GM21447 (cell line): ENCODE measurements around the gene SNAPC4.

Experiments used
- ATAC-seq: cut with Tn5 transposase; IDR thresholded peaks from one replicate; pipeline ENCODE4 v1.9.1; 2021; ENCODE audit not compliant: unreplicated experiment

SNAPC4 gene

DNA sequence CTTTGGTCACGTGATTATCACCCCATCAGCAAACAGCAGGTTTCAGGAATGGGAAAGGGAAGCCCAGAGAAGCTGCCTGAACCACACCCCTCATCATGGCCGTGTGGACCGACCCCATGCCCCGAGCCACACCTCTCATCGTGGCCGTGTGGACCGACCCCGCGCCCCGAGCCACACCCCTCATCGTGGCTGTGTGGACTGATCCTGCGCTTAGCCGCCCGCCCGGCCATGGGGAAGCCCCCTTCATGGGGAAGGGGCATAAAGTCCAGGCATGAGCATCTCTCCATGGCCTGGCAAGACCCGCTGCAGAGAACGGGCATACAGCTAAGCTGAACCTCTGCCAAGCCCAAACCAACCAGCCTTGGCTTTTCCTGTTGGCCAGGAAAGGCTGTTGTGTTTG, 6.4 kb downstream of the SNAPC4 start:
- ATAC-seq: no peak

DNA sequence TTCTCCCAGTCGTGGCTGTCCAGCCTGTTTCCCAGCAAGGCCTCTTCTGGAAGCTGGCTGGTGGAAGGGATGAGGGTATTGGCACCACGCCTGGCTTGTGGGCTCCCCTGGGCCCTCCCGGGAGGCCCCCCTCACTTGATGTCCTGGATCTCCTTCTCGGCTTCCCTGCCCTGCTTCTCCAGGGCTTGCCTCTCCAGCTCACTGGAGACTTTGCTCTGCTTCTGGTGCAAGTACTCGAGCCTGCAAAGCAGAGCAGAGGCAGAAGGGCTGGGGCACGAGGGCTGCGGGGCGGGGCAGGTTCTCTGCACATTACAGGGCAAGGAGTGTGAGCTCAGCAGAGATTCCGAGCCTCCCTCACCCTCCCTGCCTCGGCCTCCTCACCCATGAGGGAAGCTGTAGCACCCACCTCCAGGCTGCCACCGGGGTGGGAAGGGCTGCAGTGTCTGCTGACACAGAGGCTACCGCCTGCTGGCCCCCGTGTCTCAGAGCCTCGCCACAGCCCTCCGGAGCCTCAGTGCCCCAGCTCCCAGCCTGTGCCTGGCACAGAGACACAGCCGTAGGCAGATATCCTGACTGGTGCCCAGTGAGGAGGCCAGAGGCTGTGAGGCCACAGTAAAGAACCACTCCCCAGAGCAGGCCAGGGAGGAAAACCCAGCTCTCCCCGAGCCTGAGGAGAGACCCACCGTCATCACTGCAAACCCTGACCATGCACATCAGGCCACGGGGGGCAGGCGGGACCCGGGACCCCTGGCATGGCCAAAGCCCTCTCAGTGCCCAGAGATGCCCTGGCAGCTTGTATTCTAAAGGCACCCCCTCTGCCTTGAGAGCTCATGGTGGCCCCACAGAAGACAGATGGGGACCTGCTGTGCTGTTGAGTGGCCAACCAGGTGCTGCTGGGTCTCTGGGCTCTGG, 7.2 kb downstream of the SNAPC4 start:
- no peak for ATAC-seq

DNA sequence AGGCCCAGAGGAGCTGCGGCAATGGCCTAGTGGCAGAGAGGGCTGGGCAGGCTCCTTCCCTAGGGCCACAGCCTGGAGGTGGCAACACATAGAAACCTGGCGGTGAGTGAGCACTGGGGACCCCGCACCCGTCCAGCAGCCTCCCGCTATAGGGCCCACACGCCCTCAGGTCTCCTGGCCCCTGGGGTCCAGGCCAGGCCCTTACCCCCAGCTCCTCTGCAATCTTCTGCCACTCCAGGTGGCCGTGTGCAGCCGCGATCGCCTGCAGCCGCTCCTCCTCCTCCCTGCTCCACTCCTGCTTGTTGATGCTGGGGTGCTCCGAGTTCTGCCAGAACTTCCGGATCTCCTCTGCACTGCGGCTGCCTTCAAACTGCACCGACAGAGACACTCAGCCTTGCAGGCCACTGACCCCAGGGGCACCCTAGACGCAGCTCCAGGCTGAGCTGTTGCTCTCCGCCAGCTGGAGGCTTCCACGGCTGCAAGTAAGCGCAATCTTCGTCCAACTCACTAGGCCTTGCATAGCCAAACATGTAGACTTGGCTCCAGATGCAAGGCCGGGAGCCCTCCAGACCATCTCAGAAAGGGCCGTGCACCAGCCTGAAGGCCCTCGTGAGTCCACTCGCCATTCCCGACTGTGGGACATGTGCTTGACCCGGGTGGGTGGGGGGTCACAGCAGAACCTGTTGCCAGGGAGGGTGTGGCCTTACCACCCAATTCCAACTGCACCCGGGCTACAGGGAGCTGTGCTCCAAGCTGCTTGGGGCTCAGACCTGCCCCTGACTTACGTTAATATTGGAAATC, 8.0 kb downstream of the SNAPC4 start:
- ATAC-seq: no peak

DNA sequence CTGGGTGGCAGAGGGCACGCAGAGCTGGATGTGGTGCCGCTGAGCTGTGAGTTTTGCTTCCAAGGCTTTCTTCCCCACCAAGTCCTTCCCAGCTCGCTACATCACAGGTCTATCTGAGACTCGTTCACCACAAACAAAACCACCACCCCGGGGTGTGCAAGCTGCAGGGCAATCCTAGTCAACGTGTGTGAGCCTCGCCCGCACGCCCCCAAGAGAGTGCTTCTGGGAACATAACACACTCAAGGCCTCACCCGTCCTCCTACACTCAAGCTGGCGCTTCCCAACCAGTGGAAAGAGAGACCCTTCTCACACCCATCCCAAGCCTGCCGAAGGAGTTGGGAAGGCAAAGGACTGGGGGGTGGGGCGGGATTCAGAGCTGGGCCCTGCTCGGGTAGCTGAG, 10.6 kb downstream of the SNAPC4 start:
- ATAC-seq: no peak

DNA sequence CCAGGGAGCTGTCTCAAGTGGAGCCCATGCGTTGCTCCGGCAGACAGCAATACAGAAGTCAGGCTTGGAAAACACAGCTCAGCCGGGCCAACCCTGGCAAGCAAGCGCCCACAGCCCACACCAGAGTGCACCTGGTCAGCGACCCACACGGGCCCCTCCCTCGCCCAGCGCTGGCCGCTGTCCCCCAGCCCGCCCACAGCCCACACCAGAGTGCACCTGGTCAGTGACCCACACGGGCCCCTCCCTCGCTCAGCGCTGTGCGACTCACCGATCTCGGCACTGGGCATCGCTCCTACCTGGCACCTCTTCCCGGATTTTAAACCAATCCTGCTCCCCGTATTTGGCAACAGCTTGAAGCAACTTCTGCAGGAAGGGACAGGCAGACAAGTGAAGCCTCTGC, 12.8 kb downstream of the SNAPC4 start:
- ATAC-seq: no peak

DNA sequence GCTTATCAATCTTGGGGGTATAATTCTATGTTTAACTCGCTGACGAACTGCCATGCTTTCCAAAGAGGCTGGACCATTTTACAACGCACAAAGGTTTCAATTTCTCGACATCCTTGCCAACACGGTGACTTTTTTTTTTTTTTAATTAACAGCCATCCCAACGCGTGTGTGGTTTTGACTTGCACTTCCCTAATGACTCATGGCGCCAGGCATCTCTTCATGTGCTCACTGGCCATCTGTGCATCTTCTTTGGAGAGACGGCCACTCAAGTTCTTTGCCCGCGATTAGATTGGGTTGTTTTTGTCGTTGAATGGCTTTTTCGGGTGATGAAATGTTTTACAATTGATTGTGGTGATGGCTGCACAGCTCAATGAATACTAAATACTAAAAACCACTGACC, 14.0 kb downstream of the SNAPC4 start:
- no peak for ATAC-seq

DNA sequence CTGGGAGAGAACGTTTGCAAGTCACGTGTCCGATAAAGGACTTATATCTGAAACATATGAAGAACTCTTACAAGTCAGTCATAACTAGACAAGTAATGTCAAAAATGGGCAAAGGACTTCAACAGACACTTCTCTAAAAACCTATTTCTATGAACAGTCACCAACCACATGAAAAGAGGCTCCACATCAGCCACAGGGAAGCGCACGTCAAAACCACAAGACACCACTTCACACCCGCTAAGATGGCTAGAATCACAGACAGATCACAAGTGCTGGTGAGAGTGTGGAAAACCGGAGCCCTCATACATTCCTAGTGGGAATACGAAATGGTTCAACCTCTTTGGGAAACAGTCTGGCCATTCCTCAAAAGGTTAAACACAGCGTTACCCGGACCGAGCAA, 15.0 kb downstream of the SNAPC4 start:
- no peak for ATAC-seq

DNA sequence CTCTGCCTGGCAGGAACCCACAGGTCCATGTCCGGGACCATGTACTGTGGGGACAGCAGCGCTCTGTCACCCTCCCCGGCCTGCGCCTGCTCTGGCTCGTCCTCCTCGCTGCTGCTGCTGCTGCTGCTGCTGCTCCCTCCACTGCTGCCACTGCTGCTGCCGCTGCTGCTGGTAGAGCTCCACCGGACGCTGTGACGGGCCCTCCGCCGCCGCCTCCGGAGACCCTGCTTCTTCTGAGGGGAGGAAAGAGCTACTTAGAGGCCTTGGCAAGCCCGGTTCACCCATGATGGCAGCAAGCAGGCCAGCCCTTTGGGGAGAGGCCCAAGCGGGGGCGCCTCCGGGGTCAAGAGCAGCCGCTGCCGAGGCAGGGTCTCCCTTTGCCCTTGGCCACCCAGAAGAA, 16.5 kb downstream of the SNAPC4 start:
- no peak for ATAC-seq

DNA sequence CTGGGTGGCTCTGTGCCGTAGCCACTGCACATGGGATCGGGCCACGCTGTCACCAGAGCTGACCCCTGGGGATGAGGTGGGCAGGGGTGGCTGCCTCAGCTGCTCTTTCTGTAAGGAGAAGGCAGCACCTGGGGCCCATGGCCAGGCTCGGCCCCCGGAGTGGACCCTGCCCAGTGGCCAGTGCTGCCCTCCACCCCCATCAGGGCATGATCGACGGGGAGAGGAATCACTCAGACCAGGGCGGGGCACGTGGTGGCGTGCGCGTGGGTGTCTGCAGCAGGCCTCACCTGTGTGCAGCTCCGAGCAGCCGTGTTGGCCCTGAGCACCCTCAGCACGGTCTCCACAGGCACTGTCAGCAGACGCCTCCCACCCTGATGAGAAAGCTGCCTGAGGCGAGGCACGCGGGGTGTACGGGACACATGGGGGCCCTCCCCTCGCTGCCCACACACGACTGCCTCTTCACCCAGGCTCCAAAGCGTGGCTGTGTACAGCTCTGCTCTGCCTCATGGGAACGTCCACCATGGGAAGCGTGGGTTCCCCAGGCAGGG, 17.9 kb downstream of the SNAPC4 start:
- ATAC-seq: no peak

DNA sequence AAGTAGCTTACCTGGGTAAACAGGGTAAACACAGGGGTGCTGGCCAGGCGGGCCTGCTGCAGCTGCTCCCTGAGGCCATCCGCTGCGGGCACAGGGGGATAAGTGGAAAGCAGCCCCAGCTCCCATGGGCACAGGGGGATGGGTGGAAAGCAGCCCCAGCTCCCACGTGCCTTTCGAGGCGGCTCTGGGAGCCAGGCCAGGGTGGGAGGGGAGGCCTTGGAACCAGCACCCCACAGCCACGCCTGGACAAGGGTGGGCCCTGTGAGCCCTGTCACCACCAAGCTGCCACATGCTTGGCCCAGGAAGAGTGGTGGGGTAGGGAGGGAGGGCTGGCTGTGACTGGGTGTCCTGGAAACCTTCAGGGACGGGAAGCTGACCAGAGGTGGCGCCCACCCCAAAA, 18.7 kb downstream of the SNAPC4 start:
- ATAC-seq: no peak

DNA sequence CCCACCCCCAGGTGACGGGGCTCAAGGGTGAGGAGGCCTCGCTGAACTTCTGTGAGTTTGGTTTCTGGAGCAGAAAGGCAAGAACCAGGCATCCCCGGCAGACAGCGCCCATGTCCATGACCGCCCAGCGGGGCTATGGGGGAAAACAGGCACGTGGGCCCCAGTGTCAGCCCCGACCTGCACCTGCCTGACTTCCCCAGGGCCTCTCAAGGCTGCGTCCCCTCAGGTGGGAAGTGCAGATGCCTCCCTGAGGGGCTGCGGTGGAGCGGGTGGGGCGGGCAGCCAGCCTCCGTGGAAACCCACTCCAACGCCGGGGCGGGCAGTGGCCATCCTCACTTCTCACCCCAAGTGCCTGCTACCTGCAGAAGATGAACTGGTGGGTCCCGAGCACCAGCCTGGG, 19.6 kb downstream of the SNAPC4 start:
- no peak for ATAC-seq

DNA sequence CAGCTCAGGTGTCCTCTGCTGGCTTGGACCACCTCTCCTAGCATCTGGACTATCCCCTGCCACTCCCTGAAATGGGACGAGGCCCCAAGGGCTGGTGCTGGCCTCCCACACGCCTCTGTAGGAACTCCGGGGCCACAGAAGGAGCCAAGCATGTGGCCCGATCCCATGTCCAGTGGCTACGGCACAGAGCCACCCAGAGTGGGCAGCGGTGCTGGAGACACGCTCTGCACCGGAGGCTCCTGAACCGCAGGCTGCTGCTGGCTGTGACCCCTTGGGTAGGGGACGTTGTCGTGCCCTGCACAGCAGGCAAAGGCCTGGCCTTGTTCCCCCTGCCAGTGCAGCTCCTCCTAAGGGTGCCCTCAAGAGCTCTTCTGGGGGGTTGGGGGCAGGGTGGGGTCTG, 20.1 kb downstream of the SNAPC4 start:
- no peak for ATAC-seq

DNA sequence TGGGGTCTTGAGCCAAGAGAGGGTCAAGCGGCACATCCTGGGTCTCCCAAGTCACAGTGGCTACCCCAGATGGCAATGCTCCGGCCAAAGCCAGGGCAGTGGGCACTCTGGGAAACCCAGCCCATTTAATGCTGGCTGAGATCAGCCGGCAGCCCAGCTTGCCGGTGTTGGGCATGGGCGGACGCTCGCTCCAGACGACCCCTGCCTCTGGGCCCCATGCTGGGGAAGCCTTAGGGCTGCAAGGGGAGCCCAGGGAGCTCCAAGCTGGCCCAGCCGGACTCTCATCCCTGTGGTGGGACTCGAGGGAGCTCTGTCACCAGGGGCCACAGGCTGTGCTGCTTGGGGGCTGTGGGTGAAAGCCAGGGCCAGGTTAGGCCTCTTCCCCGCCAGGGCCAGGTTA, 20.6 kb downstream of the SNAPC4 start:
- no peak for ATAC-seq

DNA sequence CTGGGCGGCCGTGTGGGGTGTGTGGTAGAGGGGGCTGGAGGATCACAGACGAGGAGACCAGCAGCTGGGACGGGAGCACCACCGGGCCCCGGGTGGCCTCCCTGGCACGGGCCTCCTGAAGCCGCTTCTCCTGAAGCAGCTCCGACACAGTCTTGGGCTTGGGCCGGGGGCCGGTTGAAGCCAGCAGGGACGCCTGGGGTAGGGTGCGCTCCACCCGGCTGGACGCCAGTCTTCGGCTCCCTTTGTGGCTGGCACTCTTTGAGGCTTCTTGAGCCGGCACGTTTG, 21.0 kb downstream of the SNAPC4 start:
- no peak for ATAC-seq

DNA sequence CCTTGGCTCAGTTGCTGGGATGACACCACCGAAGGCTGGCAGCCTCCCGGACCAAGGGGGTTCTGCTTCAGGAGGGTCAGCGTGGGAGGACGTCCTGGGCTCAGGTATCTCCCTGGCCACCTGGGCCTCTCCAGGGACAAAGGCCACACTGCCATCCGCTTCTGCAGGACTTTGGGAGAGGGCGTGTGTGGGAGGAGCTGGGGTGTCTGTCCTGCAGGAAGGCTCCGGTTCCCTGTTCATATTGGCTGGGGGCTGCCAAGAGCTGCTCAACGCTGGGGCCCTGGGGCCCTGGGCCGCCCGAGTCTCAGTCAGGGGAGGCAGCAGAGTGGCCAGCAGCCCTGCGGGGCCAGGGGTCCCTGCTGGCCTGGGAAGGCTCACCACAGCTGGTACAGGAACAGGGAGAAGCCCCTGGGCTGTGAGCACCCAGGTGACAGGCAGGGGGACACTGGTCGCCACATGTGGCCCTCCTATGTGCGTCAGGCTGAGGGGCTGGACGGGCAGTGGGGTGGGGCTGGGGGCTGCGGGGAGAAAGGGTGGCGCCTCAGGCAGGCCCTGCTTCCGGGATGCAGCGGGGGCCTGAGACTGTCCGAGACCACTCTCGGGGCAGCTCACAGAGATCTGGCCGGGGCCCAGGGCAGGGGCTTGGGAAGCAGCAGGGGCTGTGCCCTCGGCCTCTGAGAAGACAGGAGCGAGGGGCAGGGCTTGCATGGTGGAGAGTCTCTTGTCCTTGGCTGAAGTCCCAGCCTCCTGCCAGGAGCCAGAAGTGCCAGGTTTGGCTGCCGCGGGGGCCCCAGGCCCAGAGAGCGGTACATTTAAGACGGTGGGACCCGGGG, 21.6 kb downstream of the SNAPC4 start:
- no peak for ATAC-seq

DNA sequence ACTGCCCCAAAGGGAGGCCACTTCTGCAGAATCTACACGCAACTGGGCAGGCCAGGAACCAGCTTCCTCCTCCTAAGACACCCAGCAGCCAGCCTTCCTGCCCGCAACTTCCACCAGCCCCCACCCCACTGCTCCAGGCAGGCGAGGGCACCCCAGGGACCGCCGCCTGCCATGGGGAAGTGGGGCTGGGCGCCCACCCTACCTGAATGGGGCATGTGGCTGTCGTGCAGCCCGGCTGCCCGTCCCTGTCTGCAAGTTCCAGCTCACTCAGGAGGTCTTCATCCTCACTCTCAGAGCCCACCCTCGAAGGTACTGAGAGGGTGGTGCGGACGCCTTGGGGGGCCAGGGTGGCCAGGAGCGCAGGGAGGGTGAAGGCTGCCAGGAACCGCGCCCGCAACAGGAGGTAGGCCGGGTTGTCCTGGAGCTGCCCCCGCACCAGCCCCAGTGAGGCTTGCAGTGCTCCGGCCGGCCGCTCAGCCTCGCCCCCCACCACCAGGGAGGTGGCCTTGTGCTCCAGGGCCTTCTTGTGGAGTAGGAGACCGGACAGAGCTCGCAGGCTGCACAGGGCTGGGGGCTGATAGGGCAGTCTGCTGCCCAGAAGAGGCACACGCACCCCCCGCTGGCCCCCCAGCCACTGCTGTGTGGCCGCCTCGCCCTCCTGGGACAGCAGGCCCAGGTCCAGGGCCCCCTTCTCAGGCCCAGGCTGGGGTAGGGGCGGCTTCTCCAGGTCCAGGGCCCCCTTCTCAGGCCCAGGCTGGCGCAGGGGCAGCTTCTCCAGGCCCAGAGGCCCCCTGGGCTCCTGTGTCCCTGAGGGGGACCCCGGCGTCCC, 22.4 kb downstream of the SNAPC4 start:
- no peak for ATAC-seq

DNA sequence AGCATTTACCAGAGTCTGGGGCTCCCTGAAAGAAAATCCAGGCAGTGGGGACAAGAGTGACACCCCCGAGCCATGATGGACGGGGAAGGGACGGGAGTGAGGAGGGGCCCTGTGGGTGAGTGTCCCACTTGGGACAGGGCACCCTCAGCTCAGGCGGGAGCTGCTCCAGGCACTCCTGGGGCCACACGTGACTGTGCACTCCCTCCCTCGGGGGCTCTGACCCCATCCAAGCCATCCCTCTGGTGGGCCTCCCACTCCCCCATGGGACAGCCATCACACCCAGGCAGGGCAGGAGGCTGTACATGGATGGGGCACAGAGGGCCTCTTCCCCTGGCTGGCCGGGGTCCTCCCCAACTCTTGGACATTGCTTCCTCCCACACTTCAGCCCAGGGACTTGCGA, 23.5 kb downstream of the SNAPC4 start:
- ATAC-seq: no peak

DNA sequence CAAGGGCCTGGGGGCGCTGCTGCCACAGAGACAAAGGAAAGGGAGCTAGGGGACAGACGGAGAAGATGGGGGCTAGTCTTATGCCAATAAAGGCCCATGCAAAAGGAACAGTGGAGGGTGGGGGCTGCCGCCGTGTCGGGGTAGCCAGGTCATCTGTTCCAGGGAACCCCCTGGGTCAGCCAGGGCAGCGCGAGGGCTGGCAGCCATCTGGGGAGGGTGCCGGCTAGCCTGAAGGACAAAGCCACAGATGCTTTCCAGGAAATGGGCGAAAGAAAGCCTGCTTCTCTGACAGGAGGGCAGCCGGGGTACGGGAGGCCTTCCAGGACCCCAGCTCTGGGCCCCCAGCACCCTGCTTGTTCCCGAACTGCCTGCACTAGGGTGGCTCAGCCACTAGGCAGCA, 24.9 kb downstream of the SNAPC4 start:
- no peak for ATAC-seq

DNA sequence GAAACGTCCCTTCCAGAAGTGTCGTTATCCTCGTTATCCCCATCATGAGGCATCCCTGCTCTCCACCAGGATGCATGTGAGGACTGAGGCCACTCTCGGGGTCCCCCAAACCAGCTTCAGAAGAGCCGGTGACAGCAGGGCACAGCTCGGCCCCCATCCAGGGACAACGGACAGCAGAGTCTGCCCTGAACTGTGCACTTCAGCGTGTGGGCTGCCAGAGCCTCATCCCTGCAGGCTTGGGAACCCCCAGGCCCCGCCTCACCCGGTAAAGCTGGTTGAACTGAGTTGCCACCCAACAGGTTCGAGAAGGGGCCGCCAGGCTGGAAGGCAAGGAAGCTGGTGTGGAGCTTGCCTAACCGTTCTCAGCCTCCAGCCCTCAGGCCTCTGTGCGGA, 25.8 kb downstream of the SNAPC4 start:
- no peak for ATAC-seq
